ENCODE measurements around the gene GALNT13.

Gene GALNT13

GRCh38 chr2:154032220-154032619, 160.5 kb downstream of the GALNT13 start:
- ATAC-seq (ENCODE audit: low read depth) = no peak
- H3K27me3 ChIP-seq (ENCODE audit: insufficient read depth, poor library complexity, severe bottlenecking) = no peaks in the 10 kb centered on the region
- no peak for TF ChIP-seq CTCF (IDR thresholded peaks at IDR 0.05; ENCODE audit: poor library complexity, severe bottlenecking)
- H3K27ac ChIP-seq (ENCODE audit: poor library complexity, severe bottlenecking) = no peak overlapping the region
- H3K4me3 ChIP-seq (ENCODE audit: severe bottlenecking) = no peak overlapping the region
- no peaks in the 10 kb centered on the region for H3K4me1 ChIP-seq (ENCODE audit: insufficient read depth, poor library complexity, severe bottlenecking)
- no peaks in the 10 kb centered on the region for H3K9me3 ChIP-seq (ENCODE audit: severe bottlenecking)
- no peak for DNase-seq (ENCODE audit: low spot score)
- no peaks in the 10 kb centered on the region for H3K36me3 ChIP-seq (ENCODE audit: low read depth)

DNA sequence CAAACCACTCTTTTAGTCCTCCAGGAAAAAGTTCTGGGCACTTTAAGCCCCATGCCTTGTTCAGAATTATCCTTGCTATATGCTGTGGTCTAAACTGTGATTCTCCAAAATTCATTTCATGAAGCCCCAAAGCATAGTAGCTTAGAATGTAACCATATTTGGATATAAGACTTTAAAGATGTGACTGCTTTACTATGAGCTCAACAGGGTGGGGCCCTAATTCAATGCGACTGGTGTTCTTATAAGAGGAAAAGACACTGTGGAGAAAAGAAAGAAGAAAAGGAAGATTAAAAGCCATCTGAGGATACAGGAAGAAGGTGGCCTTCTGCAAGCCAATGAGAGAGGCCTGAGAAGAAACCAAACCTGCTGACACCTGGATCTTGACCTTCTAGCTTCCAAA, 174.8 kb downstream of the GALNT13 start:
- H3K27ac ChIP-seq (ENCODE audit: poor library complexity, severe bottlenecking) = no peak overlapping the region
- no peaks in the 10 kb centered on the region for H3K36me3 ChIP-seq (ENCODE audit: low read depth)
- no peaks in the 10 kb centered on the region for H3K9me3 ChIP-seq (ENCODE audit: severe bottlenecking)
- TF ChIP-seq CTCF (IDR thresholded peaks at IDR 0.05; ENCODE audit: poor library complexity, severe bottlenecking) = no peak
- H3K4me1 ChIP-seq (ENCODE audit: insufficient read depth, poor library complexity, severe bottlenecking) = no peaks in the 10 kb centered on the region
- H3K4me3 ChIP-seq (ENCODE audit: severe bottlenecking) = no peak overlapping the region
- no peak for DNase-seq (ENCODE audit: low spot score)
- H3K27me3 ChIP-seq (ENCODE audit: insufficient read depth, poor library complexity, severe bottlenecking) = no peaks in the 10 kb centered on the region
- no peak for ATAC-seq (ENCODE audit: low read depth)

- Histone ChIP-seq H3K9me3 (ENCODE audit: severe bottlenecking) (no peaks in the 10 kb centered on the region), H3K4me3 (ENCODE audit: severe bottlenecking) (no peak overlapping the region), H3K4me1 (ENCODE audit: insufficient read depth, poor library complexity, severe bottlenecking) (no peaks in the 10 kb centered on the region), H3K36me3 (ENCODE audit: low read depth) (no peaks in the 10 kb centered on the region), H3K27ac (ENCODE audit: poor library complexity, severe bottlenecking) (no peak overlapping the region), H3K27me3 (ENCODE audit: insufficient read depth, poor library complexity, severe bottlenecking) (no peaks in the 10 kb centered on the region)
- no peak for TF ChIP-seq CTCF (IDR thresholded peaks at IDR 0.05; ENCODE audit: poor library complexity, severe bottlenecking)
- DNase-seq (ENCODE audit: low spot score) (no peak), ATAC-seq (ENCODE audit: low read depth) (no peak)
Measured at GRCh38 chr2:154048905-154049304, 177.2 kb downstream of the GALNT13 start.

- H3K27ac ChIP-seq (ENCODE audit: poor library complexity, severe bottlenecking) = no peak overlapping the region
- no peak for ATAC-seq (ENCODE audit: low read depth)
- H3K9me3 ChIP-seq (ENCODE audit: severe bottlenecking) = no peaks in the 10 kb centered on the region
- H3K4me1 ChIP-seq (ENCODE audit: insufficient read depth, poor library complexity, severe bottlenecking) = no peaks in the 10 kb centered on the region
- no peak for DNase-seq (ENCODE audit: low spot score)
- TF ChIP-seq CTCF (IDR thresholded peaks at IDR 0.05; ENCODE audit: poor library complexity, severe bottlenecking) = no peak
- H3K36me3 ChIP-seq (ENCODE audit: low read depth) = no peaks in the 10 kb centered on the region
- no peak overlapping the region for H3K4me3 ChIP-seq (ENCODE audit: severe bottlenecking)
- H3K27me3 ChIP-seq (ENCODE audit: insufficient read depth, poor library complexity, severe bottlenecking) = no peaks in the 10 kb centered on the region
Measured at GRCh38 chr2:154049561-154049960, 177.8 kb downstream of the GALNT13 start.

- H3K27ac ChIP-seq (ENCODE audit: poor library complexity, severe bottlenecking) = no peak overlapping the region
- TF ChIP-seq CTCF (IDR thresholded peaks at IDR 0.05; ENCODE audit: poor library complexity, severe bottlenecking) = no peak
- ATAC-seq (ENCODE audit: low read depth) (no peak), DNase-seq (ENCODE audit: low spot score) (no peak)
- H3K4me1 ChIP-seq (ENCODE audit: insufficient read depth, poor library complexity, severe bottlenecking) = no peaks in the 10 kb centered on the region
- no peak overlapping the region for H3K4me3 ChIP-seq (ENCODE audit: severe bottlenecking)
- H3K36me3 ChIP-seq (ENCODE audit: low read depth) = no peaks in the 10 kb centered on the region
- H3K27me3 ChIP-seq (ENCODE audit: insufficient read depth, poor library complexity, severe bottlenecking) = no peaks in the 10 kb centered on the region
- H3K9me3 ChIP-seq (ENCODE audit: severe bottlenecking) = no peaks in the 10 kb centered on the region
Measured at GRCh38 chr2:154067124-154067523, 195.4 kb downstream of the GALNT13 start.

All from RWPE2 (cell line).